ENCODE results near the gene PPP1R12C. TPM values are rescaled to one million over a fixed set of nuclear protein-coding genes. Genes with fewer than 3 reads are reported as not detected.

The PPP1R12C gene
- total RNA-seq, 1 experiment from 2014 or later = 79.9 TPM

GRCh38 chr19:55119053-55119452 lies 1.6 kb upstream of the PPP1R12C start:
- Histone ChIP-seq H3K9ac (ENCODE audit: extremely low read depth, insufficient read length, low read length) (peak overlapping the region; percentile 9), H4K20me1 (ENCODE audit: control insufficient read depth, insufficient read depth, insufficient read length) (peaks cover 3% of the 10 kb centered on the region), H2BK5ac (ENCODE audit: insufficient read length, low read length) (no peak overlapping the region), H2BK20ac (ENCODE audit: low read depth, low read length, poor library complexity, severe bottlenecking) (no peak overlapping the region), H3K18ac (ENCODE audit: insufficient read length, low read depth, low read length) (no peak overlapping the region), H4K5ac (ENCODE audit: insufficient read length, low read depth, low read length) (no peak overlapping the region), H4K8ac (replicated peaks; ENCODE audit: insufficient read length, low read depth, low read length) (no peak overlapping the region), H3K56ac (ENCODE audit: insufficient read length, low read depth, low read length) (no peak overlapping the region), H3K4me1 (ENCODE audit: insufficient read depth, low read length) (no peaks in the 10 kb centered on the region), H3K79me2 (ENCODE audit: insufficient read depth, low read length) (peaks cover 7% of the 10 kb centered on the region; the same call in 1 of the 2 replicates), H2BK120ac (ENCODE audit: low read depth, low read length, poor library complexity, severe bottlenecking) (no peak overlapping the region), H3K27ac (ENCODE audit: insufficient read length, low read depth, low read length) (no peak overlapping the region), H3K4ac (ENCODE audit: low read depth, low read length) (no peak overlapping the region), H2AK5ac (ENCODE audit: insufficient read length, low read length) (no peak overlapping the region), H3T11ph (ENCODE audit: low read length) (no peak overlapping the region), H3K9me3 (ENCODE audit: control insufficient read depth, low read depth, low read length) (no peaks in the 10 kb centered on the region), H2BK12ac (ENCODE audit: insufficient read length, low read depth, low read length) (no peak overlapping the region), H3K14ac (ENCODE audit: insufficient read depth, low read length) (no peak overlapping the region), H3K23ac (ENCODE audit: insufficient read length, low read depth, low read length) (no peak overlapping the region), H3K79me1 (ENCODE audit: insufficient read depth, low read depth, low read length, poor library complexity, severe bottlenecking) (peaks cover 5% of the 10 kb centered on the region), H3K23me2 (ENCODE audit: insufficient read length, low read depth, low read length, poor library complexity, severe bottlenecking) (peaks cover 15% of the 10 kb centered on the region), H2BK15ac (ENCODE audit: low read depth, low read length) (no peak overlapping the region), H2AFZ (ENCODE audit: low read length) (no peak overlapping the region), H4K91ac (ENCODE audit: insufficient read length, low read depth, low read length) (no peak overlapping the region), H3K27me3 (ENCODE audit: insufficient read depth, low read length) (no peaks in the 10 kb centered on the region), H3K4me2 (ENCODE audit: insufficient read depth, insufficient read length, low read length) (peak overlapping the region; percentile 35)
- WGBS (ENCODE audit: extremely low coverage, insufficient read length, low lambda C conversion rate) = no CpG with 5 or more reads among the region's 14 CpGs
- Mint-ChIP-seq H3K9me3 (no peaks in the 10 kb centered on the region), H3K4me1 (peaks cover 26 to 31% of the 10 kb centered on the region in 2 experiments), H3K4me3 (peak overlapping the region; percentile 91 to 97), H3K27ac (peak overlapping the region in 2 of 3 experiments; percentile 37 to 98; a peak in 4 of 7 replicates), H3K27me3 (ENCODE audit: low read depth) (peaks cover 15% of the 10 kb centered on the region), H3K36me3 (ENCODE audit: insufficient read depth in 1 of 3, low read depth in 3 of 3) (no peaks in the 10 kb centered on the region)
- TF ChIP-seq CTCF (conservative IDR thresholded peaks at IDR 0.05) = no peak
- DNase-seq = no peak

Data from H9 (cell line).